COLO668 (cell line): ENCODE measurements around the gene ITIH4.

ENCODE experiments used
- DNase-seq: peaks from one replicate; lab custom pipeline; 2025; ENCODE audit not compliant: unreplicated experiment; lab: John Stamatoyannopoulos, UW

ITIH4 gene

GRCh38 chr3:52834871-52835501 lies 4.5 kb upstream of the ITIH4 start, which contains the start of gene MUSTN1:
TSS of gene MUSTN1 (minus strand) at chr3:52835019. CDS start at chr3:52834948, 71 bp downstream.
- DNase-seq = no peak

- DNase-seq = no peak
Observed at GRCh38 chr3:52833202-52833601, 2.7 kb upstream of the ITIH4 start.

GRCh38 chr3:52831500-52832301 lies 1.2 kb upstream of the ITIH4 start:
- peak; percentile 83 for DNase-seq

GRCh38 chr3:52829906-52830463 lies 487 bp downstream of the ITIH4 start:
- peak; percentile 55 for DNase-seq

- DNase-seq = no peak
Observed at GRCh38 chr3:52829482-52829881, 990 bp downstream of the ITIH4 start.

GRCh38 chr3:52827866-52828376 lies 2.6 kb downstream of the ITIH4 start:
- peak; percentile 16 for DNase-seq

GRCh38 chr3:52827441-52827840 lies 3.0 kb downstream of the ITIH4 start:
- DNase-seq = peak; percentile 13

GRCh38 chr3:52824037-52824436 lies 6.4 kb downstream of the ITIH4 start:
- DNase-seq = no peak

GRCh38 chr3:52822363-52822762 lies 8.1 kb downstream of the ITIH4 start:
- DNase-seq = no peak

GRCh38 chr3:52820736-52821135 lies 9.7 kb downstream of the ITIH4 start:
- DNase-seq = peak; percentile 20

GRCh38 chr3:52819936-52820335 lies 10.5 kb downstream of the ITIH4 start:
- no peak for DNase-seq

- no peak for DNase-seq
Observed at GRCh38 chr3:52817860-52818259, 12.6 kb downstream of the ITIH4 start.

- DNase-seq = no peak
Observed at GRCh38 chr3:52817221-52817620, 13.3 kb downstream of the ITIH4 start.

GRCh38 chr3:52816654-52817053 lies 13.8 kb downstream of the ITIH4 start:
- DNase-seq = no peak

GRCh38 chr3:52816199-52816598 lies 14.3 kb downstream of the ITIH4 start:
- DNase-seq = no peak

- no peak for DNase-seq
Observed at GRCh38 chr3:52813810-52814209, 16.7 kb downstream of the ITIH4 start.

GRCh38 chr3:52811452-52812011 lies 18.9 kb downstream of the ITIH4 start:
- DNase-seq = no peak

GRCh38 chr3:52810923-52811322 lies 19.5 kb downstream of the ITIH4 start:
- no peak for DNase-seq

GRCh38 chr3:52809662-52810377 lies 20.7 kb downstream of the ITIH4 start:
- DNase-seq = peak; percentile 13

- no peak for DNase-seq
Observed at GRCh38 chr3:52809149-52809548, 21.3 kb downstream of the ITIH4 start.
